GM18505 (cell line): ENCODE data around the gene OR6C76.
"Not testable (repeated sequence)": the region's sequence is repeated elsewhere in the genome, so short reads cannot be mapped to it uniquely, and the experiment has no call there.

ENCODE experiments used
- ATAC-seq: cut with Tn5 transposase; IDR thresholded peaks from one replicate; pipeline ENCODE4 v1.9.1; 2021; ENCODE audit not compliant: unreplicated experiment
- POLR2A ChIP-seq: IDR thresholded peaks from 4 replicates; pipeline ENCODE4 v1.6.1; 2011; ENCODE audit warnings: borderline replicate concordance; ENCODE audit not compliant: insufficient read depth, insufficient read length; ENCODE audit errors: extremely low read depth

OR6C76 gene

DNA sequence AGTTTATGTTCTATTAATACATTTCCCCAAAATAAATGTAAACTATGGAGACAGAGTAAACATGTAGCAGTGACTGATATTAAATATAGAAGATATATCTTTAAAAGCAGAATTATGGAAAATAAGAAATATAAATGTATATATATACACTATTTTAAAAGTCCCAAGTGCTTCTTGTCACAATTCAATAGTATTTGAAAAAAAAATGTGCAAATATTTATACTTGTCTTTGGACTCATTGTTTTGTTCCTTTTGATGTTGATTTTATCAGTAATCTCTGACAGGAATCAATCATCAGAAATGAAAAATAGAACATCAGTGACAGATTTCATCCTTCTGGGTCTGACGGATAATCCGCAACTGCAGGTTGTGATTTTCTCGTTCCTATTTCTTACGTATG, at the start of gene OR6C76:
OR6C76 (plus strand) TSS at position 301 of the 400 bp plus-strand sequence; CDS start at position 301, 0 bp downstream.
- TF ChIP-seq POLR2A = no peak
- no peak for ATAC-seq

DNA sequence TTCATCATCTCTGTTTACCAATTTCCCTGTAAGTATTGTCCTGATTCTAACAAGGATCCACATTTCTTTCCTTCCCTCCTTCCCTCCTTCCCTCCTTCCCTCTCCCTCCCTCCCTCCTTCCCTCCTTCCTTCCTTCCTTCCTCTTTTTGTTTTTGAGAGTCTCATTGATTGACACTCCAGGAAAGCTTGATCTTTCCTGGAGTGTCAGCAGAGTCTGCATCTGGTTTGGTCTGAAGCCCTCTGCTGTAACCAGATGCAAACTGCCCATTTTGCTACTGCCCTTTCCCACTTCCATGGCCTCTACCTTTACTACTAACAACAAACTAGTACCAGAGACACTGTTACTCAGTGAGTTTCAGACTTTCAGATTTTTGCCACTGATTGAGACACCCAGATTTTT, 40.2 kb upstream of the OR6C76 start:
- ATAC-seq = no peak
- TF ChIP-seq POLR2A = no peak

DNA sequence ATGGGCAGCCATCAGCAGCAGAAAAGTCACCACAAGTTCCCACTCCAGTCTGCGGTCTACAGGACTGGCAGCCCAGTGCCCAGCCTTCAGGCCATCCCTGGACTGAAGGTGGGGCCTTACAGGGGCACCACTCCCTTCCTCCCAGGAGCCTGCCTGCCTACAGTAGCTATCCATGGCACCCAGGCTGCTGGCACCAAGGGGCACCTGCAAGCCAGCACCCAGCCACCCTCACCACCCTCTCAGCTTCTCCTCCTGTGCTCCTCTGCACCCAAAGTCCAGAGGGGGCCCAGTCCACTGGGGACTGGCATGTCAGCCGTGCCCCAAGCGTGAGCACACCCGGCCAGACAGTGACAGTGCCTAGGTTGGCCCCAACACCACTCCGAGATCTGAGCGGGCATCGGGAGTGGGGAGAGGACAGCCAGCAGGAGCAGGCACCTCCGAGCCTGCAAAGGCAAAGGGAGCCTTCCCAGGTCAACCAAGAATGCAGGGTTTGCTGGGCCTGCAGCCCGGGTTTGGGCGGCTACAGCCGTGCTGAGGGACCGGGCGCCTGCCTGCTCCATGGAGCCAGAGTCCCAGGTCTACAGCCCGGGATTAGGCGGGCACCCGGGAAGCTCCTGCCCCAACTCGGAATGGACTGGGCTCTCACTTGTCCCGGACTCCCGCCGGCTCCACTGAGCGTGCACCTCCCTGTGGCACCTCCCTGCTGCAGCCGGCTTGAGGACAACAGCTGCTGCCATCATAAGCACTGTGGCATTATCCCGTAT, 33.8 kb upstream of the OR6C76 start:
- ATAC-seq = no peak
- TF ChIP-seq POLR2A = no peak

DNA sequence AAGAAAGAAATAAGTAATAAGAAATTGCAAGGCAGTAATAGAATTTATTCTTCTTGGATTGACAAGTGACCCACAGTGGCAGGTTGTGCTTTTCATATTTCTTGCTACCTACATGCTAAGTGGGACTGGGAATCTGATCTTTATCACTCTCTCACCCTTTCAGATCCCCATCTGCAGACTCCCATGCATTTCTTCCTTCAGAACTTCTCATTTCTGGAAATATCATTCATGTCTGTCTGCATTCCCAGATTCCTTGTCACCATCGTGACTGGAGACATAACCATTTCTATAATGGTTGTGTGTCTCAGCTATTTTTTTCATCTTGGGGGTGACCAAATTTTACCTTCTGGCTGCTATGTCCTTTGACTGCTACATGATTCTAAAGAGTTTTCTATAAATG, 29.7 kb upstream of the OR6C76 start:
- no peak for TF ChIP-seq POLR2A
- no peak for ATAC-seq

DNA sequence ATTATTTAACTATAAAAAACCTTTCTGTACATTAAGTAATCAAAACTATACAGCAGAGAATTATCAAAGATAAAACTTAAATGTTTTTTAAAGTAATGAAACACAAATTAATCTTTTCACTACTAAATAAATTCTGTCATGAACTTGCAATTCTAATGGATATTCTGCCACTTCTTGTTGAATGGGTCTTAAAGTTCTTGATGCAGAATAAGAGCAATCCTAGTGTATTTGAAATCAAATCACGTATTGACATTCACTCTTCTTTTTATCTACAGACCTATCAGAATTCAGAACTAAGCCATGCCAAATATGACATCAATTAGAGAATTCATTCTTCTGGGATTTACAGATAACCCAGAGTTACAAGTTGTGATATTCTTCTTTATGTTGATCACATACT, 25.8 kb upstream of the OR6C76 start, which contains the start of gene OR6C65:
OR6C65 (plus strand) TSS at position 301 of the 400 bp plus-strand sequence; CDS start at position 301, 0 bp downstream.
- no peak for ATAC-seq
- no peak for TF ChIP-seq POLR2A

DNA sequence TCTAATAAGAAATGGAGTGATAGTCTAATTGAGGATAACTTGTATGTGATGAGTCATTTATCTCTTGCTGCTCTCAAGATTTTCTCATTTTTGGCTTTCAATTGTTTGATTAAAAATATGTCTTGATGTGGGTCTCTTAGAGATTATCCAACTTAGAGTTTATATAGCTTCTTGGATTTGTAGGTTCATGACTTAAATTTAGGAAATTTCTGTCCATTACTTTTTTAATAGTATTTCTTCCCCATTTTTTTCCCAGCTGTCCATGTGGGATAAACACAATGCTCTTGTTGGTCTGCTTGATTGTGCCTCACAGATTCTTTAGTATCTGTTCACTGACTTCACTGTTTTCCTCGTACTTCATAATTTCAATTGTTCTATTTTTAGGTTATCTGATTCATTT, 18.2 kb upstream of the OR6C76 start:
- ATAC-seq = no peak
- TF ChIP-seq POLR2A = no peak

DNA sequence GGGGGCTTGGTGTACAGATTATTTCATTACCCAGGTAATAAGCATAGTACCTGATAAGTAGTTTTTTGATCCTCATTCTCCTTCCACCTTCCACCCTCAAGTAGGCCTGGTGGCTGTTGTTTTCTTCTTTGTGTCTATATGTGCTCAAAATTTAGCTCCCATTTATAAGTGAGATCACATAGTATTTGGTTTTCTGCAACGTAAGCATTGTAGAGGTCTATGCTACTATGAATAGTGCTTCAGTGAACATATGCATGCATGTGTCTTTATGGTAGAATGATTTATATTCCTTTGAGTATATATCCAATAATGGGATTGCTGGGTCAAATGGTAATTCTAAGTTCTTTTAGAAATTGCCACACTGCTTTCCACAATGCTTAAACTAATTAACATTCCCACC, 16.9 kb upstream of the OR6C76 start:
- ATAC-seq = not testable (repeated sequence)

DNA sequence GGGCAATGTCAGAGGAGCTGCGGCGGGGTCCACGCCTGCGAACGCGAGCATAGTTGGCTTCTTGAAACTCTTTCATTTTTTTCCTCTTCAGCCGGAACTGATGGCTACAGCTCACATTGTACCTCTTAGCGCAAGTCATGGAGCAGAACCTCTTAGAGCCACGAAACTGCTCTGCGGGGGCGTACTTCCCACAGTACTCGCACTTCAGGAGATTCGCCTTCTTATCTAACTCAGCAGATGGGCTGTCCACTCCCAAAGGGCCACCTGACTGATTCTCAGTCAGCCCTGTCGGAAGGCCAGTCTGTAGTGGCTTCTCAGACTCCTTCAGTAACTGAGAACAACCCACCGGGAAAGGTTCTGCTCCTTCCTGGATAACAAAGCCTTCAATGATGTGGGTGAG, 13.9 kb upstream of the OR6C76 start:
- ATAC-seq = not testable (repeated sequence)

DNA sequence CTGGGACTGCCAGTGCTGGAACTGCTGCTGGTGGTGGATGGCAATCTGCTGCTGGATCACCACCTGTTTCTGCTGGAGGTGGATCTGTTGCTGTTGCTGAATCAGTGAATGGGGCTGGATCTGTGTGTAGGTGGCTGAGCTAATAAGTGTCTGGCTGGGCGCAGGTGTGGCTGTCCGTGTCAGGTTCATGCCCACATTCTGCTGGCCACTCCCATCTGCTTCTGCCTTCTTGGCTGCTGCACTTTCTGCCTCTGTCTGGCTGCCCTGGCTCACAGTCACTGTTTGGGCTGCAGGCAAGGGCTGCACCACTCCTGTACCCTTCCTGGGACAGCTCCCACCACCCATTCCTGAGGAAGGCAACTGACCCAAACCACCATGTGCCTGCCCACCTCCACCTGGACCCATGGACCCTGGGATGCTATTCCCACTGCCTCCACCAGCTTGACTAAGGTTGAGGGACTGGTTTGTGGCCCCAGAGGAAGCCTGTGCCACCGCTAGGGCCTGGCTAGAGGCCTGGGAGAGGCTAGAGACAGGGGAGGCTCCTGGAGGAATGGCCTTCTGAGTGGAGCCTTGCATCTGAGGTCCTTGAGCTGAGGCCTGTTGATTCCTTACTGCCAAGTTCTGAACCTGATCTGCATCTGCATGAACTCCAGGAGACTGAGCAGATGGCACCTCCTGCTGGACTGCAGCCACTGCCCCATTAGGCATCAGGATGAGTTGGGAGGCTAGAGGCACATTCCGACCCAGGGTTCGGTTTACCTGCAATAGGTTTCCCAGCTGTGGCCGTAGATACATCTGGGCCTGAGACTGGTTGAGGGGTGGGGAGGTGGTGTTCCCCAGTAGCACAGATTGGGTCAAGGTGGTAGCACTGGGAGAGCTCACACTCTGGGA, 12.3 kb upstream of the OR6C76 start:
- ATAC-seq = not testable (repeated sequence)

DNA sequence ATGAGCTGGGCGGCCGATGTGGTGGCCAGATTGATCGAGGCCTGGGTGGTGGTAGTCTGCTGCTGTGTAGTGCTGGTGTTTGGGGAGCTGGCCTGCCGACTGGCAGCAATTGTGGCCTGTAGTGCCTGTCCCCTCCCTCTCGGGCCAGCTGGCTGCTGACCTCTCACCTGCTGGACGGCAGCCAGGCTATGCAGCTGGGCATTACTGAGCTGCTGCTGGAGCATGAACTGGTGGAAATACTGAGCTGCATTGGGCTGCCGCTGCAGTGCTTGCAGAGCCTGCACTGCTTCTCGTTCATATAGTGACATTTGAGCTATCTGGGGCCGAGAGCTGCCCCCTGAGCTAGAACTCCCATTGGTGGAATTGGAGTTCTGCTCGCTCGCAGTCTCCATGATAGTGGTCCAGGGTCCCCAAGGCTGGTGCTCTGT, 11.6 kb upstream of the OR6C76 start:
- not testable (repeated sequence) for ATAC-seq

DNA sequence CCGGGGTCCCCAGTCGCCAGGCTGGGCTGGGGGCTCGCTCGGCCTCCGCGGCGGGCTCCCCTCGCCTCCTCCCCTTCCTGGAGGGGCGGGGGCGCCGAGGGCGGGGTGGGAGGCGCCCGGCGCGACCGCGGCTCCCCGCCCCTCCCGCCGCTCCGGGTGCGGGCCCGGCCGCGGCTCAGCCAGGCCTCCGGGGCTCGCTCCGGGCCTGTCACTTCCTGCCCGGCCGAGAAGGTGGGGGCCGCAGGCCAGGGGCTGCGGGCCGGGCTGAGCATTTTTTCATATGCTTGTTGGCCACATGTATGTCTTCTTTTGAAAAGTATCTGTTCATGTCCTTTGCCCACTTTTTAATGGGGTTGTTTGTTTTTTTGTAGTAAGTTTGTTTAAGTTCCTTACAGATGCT, 11.2 kb upstream of the OR6C76 start:
- not testable (repeated sequence) for ATAC-seq

DNA sequence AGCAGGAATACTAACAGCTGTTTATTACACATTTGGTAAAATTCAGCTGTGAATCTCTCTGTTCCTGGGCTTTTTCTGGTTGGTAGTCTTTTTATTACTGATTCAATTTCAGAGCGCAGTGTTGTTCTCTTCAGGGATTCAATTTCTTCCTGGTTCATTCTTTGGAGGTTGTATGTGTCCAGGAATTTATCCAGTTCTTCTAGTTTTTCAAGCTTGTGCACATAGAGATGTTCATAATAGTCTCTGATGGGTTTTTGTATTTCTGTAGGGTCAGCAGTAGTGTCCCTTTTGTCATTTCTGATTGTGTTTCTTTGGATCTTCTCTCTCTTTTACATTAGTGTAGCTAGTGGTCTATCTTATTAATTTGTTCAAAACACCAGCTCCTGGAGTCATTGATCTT, 9.1 kb upstream of the OR6C76 start:
- no peak for ATAC-seq
- TF ChIP-seq POLR2A = no peak

DNA sequence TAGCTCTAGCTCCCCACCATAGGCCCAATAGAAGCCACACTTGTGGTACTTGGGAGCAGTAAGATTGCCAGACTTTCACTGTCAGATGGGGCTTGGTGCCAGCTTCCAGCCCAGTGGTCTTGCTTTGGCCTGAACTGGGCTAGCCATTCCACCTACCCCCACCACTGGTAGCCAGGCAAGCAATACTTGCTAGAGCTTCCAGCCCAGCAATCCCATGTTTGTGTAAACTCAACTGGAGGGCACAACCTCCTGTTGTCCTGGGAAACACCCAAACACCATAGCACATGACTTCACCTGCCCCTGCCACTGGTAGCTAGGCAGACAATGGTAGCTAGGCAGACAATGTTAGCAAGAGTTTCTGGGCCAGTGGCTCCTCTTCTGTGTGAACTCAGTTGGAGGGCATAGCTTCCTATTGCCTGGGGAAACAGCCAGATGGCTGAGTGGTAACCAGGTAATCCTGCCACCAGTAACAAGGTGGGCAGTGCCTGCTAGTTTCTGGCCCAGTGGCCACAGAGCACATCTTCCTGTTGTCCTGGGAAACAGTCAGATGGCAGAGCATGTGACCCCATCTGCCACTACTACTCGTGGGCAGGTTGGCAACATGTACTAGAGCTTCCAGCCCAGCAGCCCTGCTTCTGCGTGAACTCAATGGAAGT, 5.6 kb upstream of the OR6C76 start:
- no peak for TF ChIP-seq POLR2A
- ATAC-seq = no peak
